Transverse colon (tissue), 4 donors: Measurements from ENCODE around the gene EFNA5.

Experiments used
- CTCF ChIP-seq, 5 experiments: fragments of 200-600 bp in 3 of 5; fragments of 450-650 bp in 2 of 5; sonication (generic) in 3 of 5; IDR thresholded peaks; 1 replicate in 2 of 5; 2 replicates in 3 of 5; pipeline ENCODE4 v1.5.1; 2016 to 2017; ENCODE audit warnings: antibody characterized with exemption in 5 of 5, inconsistent platforms in 3 of 5, mild to moderate bottlenecking in 2 of 5, moderate library complexity in 1 of 5
- EP300 ChIP-seq: sonication (generic); formaldehyde crosslinking; IDR thresholded peaks from one replicate; pipeline ENCODE4 v1.6.1; 2017; ENCODE audit warnings: antibody characterized with exemption, low read depth
- POLR2A ChIP-seq: fragments of 450-650 bp; IDR thresholded peaks from one replicate; pipeline ENCODE4 v1.6.1; 2016; ENCODE audit warnings: antibody characterized with exemption, mild to moderate bottlenecking, moderate library complexity
- POLR2AphosphoS5 ChIP-seq, 3 donors: sonication (generic); formaldehyde crosslinking; IDR thresholded peaks; one replicate each; pipeline ENCODE4 v1.6.1; 2016; ENCODE audit warnings: antibody characterized with exemption in 3 of 3

GRCh38 chr5:107544967-107545366, 125.8 kb downstream of the EFNA5 start:
- TF ChIP-seq CTCF (IDR thresholded peaks at IDR 0.05) = no peak
- TF ChIP-seq EP300 = no peak
- no peak for TF ChIP-seq POLR2A
- TF ChIP-seq POLR2AphosphoS5 (IDR thresholded peaks at IDR 0.05) = no peak
